DND-41 (cell line): ENCODE results near the gene RCBTB1.

ENCODE experiments used
- ATAC-seq: fragments of 200-7000 bp; cut with Tn5 transposase; 3 replicates; pipeline ENCODE4 v1.9.1; 2021; ENCODE audit warnings: low read depth; ENCODE audit not compliant: insufficient read depth
- DNase-seq: peaks from one replicate; pipeline ENCODE4 v3.0.0-alpha.2; 2020
- H2AFZ ChIP-seq: 2 replicates; pipeline ENCODE4 v1.6.0; 2012; ENCODE audit warnings: low read depth, low read length
- H3K27ac ChIP-seq: 2 replicates; pipeline ENCODE4 v1.5.1; 2012; ENCODE audit warnings: low read length, inconsistent platforms
- H3K27me3 ChIP-seq: fragments of 200-600 bp; sonication (generic); 2 replicates; pipeline ENCODE4 v1.6.0; 2012; ENCODE audit warnings: low read length, mild to moderate bottlenecking, inconsistent platforms; ENCODE audit not compliant: insufficient read depth, poor library complexity
- H3K36me3 ChIP-seq: 2 replicates; pipeline ENCODE4 v1.5.1; 2012; ENCODE audit warnings: low read length, inconsistent platforms; ENCODE audit not compliant: insufficient read depth
- H3K4me1 ChIP-seq: 2 replicates; pipeline ENCODE4 v1.5.1; 2012; ENCODE audit warnings: mild to moderate bottlenecking, low read length; ENCODE audit not compliant: insufficient read depth
- H3K4me2 ChIP-seq: 2 replicates; pipeline ENCODE4 v1.6.0; 2012; ENCODE audit warnings: mild to moderate bottlenecking, moderate library complexity, low read length, inconsistent platforms; ENCODE audit not compliant: insufficient read depth
- H3K4me3 ChIP-seq, 2 experiments: fragments of 200-600 bp in 1 of 2; shearing (Covaris generic) in 1 of 2; 2 replicates each; pipeline ENCODE4 v1.5.1; 2012 to 2016; ENCODE audit warnings: inconsistent platforms in 2 of 2, low read length in 2 of 2, mild to moderate bottlenecking in 2 of 2, low read depth in 1 of 2, moderate library complexity in 1 of 2
- H3K79me2 ChIP-seq: 2 replicates; pipeline ENCODE4 v1.6.0; 2012; ENCODE audit warnings: low read length, inconsistent platforms; ENCODE audit not compliant: insufficient read depth
- H3K9ac ChIP-seq: 2 replicates; pipeline ENCODE4 v1.6.0; 2012; ENCODE audit warnings: low read depth, mild to moderate bottlenecking, inconsistent platforms, low read length, moderate library complexity
- H3K9me3 ChIP-seq: 2 replicates; pipeline ENCODE4 v1.5.1; 2012; ENCODE audit warnings: low read length, moderate library complexity, mild to moderate bottlenecking, inconsistent platforms; ENCODE audit not compliant: insufficient read depth, severe bottlenecking
- H4K20me1 ChIP-seq: 2 replicates; pipeline ENCODE4 v1.6.0; 2012; ENCODE audit warnings: low read length; ENCODE audit not compliant: insufficient read depth
- CTCF ChIP-seq: IDR thresholded peaks from 2 replicates; pipeline ENCODE4 v1.5.1; 2012; ENCODE audit warnings: borderline replicate concordance, low read length, moderate library complexity, mild to moderate bottlenecking; ENCODE audit not compliant: poor library complexity, severe bottlenecking; ENCODE audit errors: extremely low read depth
- EZH2 ChIP-seq: IDR thresholded peaks from 3 replicates; pipeline ENCODE4 v1.6.1; 2012; ENCODE audit warnings: borderline replicate concordance, low read depth, mild to moderate bottlenecking, moderate library complexity, low read length, inconsistent platforms; ENCODE audit not compliant: severe bottlenecking

Gene RCBTB1

DNA sequence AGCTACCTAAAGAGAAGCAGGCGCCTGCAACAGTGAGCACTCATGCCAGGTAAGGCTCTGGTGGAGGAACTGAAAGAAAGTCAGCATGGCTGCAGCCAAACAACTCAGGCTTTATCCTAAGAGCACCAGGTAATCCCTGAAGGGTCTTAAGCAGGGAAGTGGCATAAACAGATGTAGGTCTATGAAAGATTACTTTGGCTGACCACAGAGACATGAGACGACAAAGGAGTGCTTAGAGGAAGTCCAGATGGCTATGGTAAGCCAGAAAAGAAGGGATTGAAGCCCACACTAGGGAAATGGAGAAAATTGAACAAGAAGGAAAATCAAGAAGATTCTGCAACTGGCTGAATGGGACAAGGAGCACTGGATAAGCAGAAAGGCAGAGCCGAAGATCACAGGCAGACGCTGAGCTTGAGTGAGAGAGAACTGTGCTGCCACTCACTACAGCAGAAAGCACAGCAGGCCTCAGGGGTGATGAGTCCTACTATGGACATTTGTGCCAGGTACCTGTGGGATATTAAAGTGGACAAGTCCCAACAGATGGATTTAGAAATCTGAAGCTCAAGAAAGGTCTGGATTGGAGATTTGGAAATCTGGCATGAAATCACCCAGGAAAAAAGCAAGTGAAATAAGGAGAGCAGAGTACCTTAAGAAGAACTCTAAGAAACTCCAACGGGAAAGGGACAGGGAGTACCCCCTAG is 4.2 kb downstream of the RCBTB1 start:
- H3K36me3 ChIP-seq: peaks cover 38% of the 10 kb centered on the region
- H3K27me3 ChIP-seq: no peaks in the 10 kb centered on the region
- peaks cover 30% of the 10 kb centered on the region for H3K79me2 ChIP-seq
- no peak overlapping the region for H3K27ac ChIP-seq
- ATAC-seq: no peak
- peaks cover 31% of the 10 kb centered on the region for H3K4me1 ChIP-seq
- H4K20me1 ChIP-seq: no peaks in the 10 kb centered on the region
- no peak overlapping the region for H3K4me3 ChIP-seq
- no peak overlapping the region for H2AFZ ChIP-seq
- no peak overlapping the region for H3K4me2 ChIP-seq
- H3K9me3 ChIP-seq: no peaks in the 10 kb centered on the region
- H3K9ac ChIP-seq: no peak overlapping the region
- TF ChIP-seq EZH2: no peak
- no peak for TF ChIP-seq CTCF
- no peak for DNase-seq

GRCh38 chr13:49579501-49579900 is 5.9 kb downstream of the RCBTB1 start:
- Histone ChIP-seq H3K36me3 (peaks cover 38% of the 10 kb centered on the region), H3K9me3 (no peaks in the 10 kb centered on the region)

GRCh38 chr13:49571299-49572240 is 13.8 kb downstream of the RCBTB1 start:
- peaks cover 8% of the 10 kb centered on the region; the same call in 1 of the 2 replicates for H3K79me2 ChIP-seq
- H3K4me2 ChIP-seq: no peak overlapping the region
- no peak overlapping the region for H3K27ac ChIP-seq
- no peak overlapping the region for H2AFZ ChIP-seq
- H3K4me1 ChIP-seq: peaks cover 11% of the 10 kb centered on the region; the same call in 1 of the 2 replicates
- no peak for ATAC-seq
- DNase-seq: no peak
- H4K20me1 ChIP-seq: peaks cover 3% of the 10 kb centered on the region; the same call in 1 of the 2 replicates
- H3K9me3 ChIP-seq: no peaks in the 10 kb centered on the region
- no peak overlapping the region for H3K9ac ChIP-seq
- peaks cover 14% of the 10 kb centered on the region; the same call in 1 of the 2 replicates for H3K36me3 ChIP-seq
- TF ChIP-seq EZH2 (no peak), CTCF (no peak)
- no peak overlapping the region for H3K4me3 ChIP-seq
- no peaks in the 10 kb centered on the region for H3K27me3 ChIP-seq

More at GRCh38 chr13:49579501-49579900, 5.9 kb downstream of the RCBTB1 start:
- no peak overlapping the region for H3K4me3 ChIP-seq
- peaks cover 22% of the 10 kb centered on the region for H3K79me2 ChIP-seq
- ATAC-seq: no peak
- H3K4me1 ChIP-seq: peaks cover 20% of the 10 kb centered on the region
- no peak for DNase-seq
- H3K4me2 ChIP-seq: no peak overlapping the region
- no peak overlapping the region for H3K27ac ChIP-seq
- no peak for TF ChIP-seq EZH2
- no peak for TF ChIP-seq CTCF
- no peaks in the 10 kb centered on the region for H4K20me1 ChIP-seq
- no peak overlapping the region for H3K9ac ChIP-seq
- H2AFZ ChIP-seq: no peak overlapping the region
- H3K27me3 ChIP-seq: no peaks in the 10 kb centered on the region
